Measurements from ENCODE around the gene ABTB1. TPM values are rescaled to one million over a fixed set of nuclear protein-coding genes. Genes with fewer than 3 reads are reported as not detected.

ABTB1 gene
- total RNA-seq, 1 donor from 2014 or later, result 16.0 TPM

- Histone ChIP-seq H3K27me3 (ENCODE audit: control insufficient read depth, insufficient read depth, low read length) (peaks cover 15% of the 10 kb centered on the region), H3K36me3 (ENCODE audit: control insufficient read depth, insufficient read depth, low read length) (no peaks in the 10 kb centered on the region), H3K4me3 (ENCODE audit: low read depth, low read length) (peak overlapping the region; percentile 47)
- no peak for TF ChIP-seq CTCF (IDR thresholded peaks at IDR 0.05; ENCODE audit: insufficient read depth, low read length, poor library complexity, severe bottlenecking)
- no peak for DNase-seq (ENCODE audit: low read depth)
These were observed 43.0 kb upstream of the ABTB1 start for GRCh38 chr3:127629467-127630403.

GRCh38 chr3:127630811-127631714 lies 41.7 kb upstream of the ABTB1 start:
- no peak for TF ChIP-seq CTCF (IDR thresholded peaks at IDR 0.05; ENCODE audit: insufficient read depth, low read length, poor library complexity, severe bottlenecking)
- H3K36me3 ChIP-seq (ENCODE audit: control insufficient read depth, insufficient read depth, low read length), result no peaks in the 10 kb centered on the region
- no peak for DNase-seq (ENCODE audit: low read depth)
- peaks cover 15% of the 10 kb centered on the region for H3K27me3 ChIP-seq (ENCODE audit: control insufficient read depth, insufficient read depth, low read length)
- H3K4me3 ChIP-seq (ENCODE audit: low read depth, low read length), result no peak overlapping the region

GRCh38 chr3:127632035-127632820 lies 40.5 kb upstream of the ABTB1 start:
- TF ChIP-seq CTCF (IDR thresholded peaks at IDR 0.05; ENCODE audit: insufficient read depth, low read length, poor library complexity, severe bottlenecking), result no peak
- H3K27me3 ChIP-seq (ENCODE audit: control insufficient read depth, insufficient read depth, low read length), result peaks cover 15% of the 10 kb centered on the region

GRCh38 chr3:127634653-127635052 lies 38.1 kb upstream of the ABTB1 start:
- Histone ChIP-seq H3K27me3 (ENCODE audit: control insufficient read depth, insufficient read depth, low read length) (peaks cover 6% of the 10 kb centered on the region), H3K36me3 (ENCODE audit: control insufficient read depth, insufficient read depth, low read length) (no peaks in the 10 kb centered on the region), H3K4me3 (ENCODE audit: low read depth, low read length) (no peak overlapping the region)
- TF ChIP-seq CTCF (IDR thresholded peaks at IDR 0.05; ENCODE audit: insufficient read depth, low read length, poor library complexity, severe bottlenecking), result no peak
- no peak for DNase-seq (ENCODE audit: low read depth)

More at GRCh38 chr3:127632035-127632820, 40.5 kb upstream of the ABTB1 start:
- Histone ChIP-seq H3K36me3 (ENCODE audit: control insufficient read depth, insufficient read depth, low read length) (no peaks in the 10 kb centered on the region), H3K4me3 (ENCODE audit: low read depth, low read length) (no peak overlapping the region)
- no peak for DNase-seq (ENCODE audit: low read depth)

- no peak for DNase-seq (ENCODE audit: low read depth)
- H3K4me3 ChIP-seq (ENCODE audit: low read depth, low read length), result no peak overlapping the region
- H3K36me3 ChIP-seq (ENCODE audit: control insufficient read depth, insufficient read depth, low read length), result no peaks in the 10 kb centered on the region
- H3K27me3 ChIP-seq (ENCODE audit: control insufficient read depth, insufficient read depth, low read length), result no peaks in the 10 kb centered on the region
- TF ChIP-seq CTCF (IDR thresholded peaks at IDR 0.05; ENCODE audit: insufficient read depth, low read length, poor library complexity, severe bottlenecking), result no peak
These were observed 35.2 kb upstream of the ABTB1 start for GRCh38 chr3:127637546-127637945.
